Tibial nerve (tissue), 4 donors: ENCODE results near the gene NT5DC4.

ENCODE experiments used
- CTCF ChIP-seq, 5 experiments: fragments of 200-600 bp in 3 of 5; fragments of 450-650 bp in 2 of 5; sonication (generic) in 3 of 5; IDR thresholded peaks; one replicate each; pipeline ENCODE4 v1.5.1; 2016 to 2019; ENCODE audit warnings: antibody characterized with exemption in 5 of 5, mild to moderate bottlenecking in 3 of 5, moderate library complexity in 2 of 5
- EP300 ChIP-seq, 2 donors: sonication (generic); formaldehyde crosslinking; IDR thresholded peaks; one replicate each; pipeline ENCODE4 v1.6.1; 2017; ENCODE audit warnings: antibody characterized with exemption in 2 of 2, mild to moderate bottlenecking in 1 of 2
- POLR2A ChIP-seq, 2 donors: fragments of 450-650 bp; IDR thresholded peaks; one replicate each; pipeline ENCODE4 v1.6.1; 2017; ENCODE audit warnings: antibody characterized with exemption in 2 of 2, mild to moderate bottlenecking in 2 of 2, moderate library complexity in 2 of 2

DNA sequence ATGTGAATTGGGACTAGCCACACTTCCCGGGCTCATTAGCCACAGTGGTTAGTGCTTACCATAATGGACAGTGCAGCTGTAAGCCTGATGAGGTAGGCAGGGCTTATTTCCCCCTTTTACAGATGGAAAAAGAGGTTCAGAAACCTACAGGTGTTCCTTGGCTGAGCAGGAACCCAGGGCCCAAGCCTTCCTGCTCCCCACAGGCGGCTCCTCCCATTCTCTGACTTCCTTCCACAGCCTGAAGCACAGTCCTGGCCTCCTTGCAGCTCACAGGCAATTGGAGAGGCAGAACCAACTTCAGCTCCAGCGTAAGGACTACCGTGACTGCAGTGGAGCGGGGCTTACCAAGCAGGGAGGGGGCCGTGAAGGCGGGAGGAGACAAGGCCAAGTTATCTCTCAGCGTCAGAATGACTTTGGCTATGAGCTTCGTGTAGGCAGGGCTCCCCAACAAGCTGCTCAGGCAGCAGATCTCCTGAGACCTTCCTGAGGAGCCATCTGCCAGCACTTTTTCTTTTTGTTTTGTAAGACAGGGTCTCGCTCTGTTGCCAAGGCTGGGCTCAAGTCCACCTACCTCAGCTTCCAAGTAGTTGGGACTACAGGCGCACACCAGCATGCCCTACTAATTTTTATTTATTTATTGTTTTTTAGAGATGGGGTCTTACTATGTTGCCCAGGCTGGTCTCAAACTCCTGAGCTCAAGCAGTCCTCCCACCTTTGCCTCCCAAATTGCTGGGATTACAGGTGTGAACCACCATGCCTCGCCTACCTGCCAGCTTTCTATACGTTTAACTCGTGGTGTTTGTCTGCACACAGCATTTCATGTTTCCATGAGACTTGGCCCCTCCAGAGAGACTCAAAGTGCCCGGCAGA lies 34.2 kb upstream of the NT5DC4 start:
- TF ChIP-seq EP300 (IDR thresholded peaks at IDR 0.05) (no peak), CTCF (IDR thresholded peaks at IDR 0.05) (no peak), POLR2A (IDR thresholded peaks at IDR 0.05) (no peak)
